Activated T-helper 1 cell treated with anti-CD3 and anti-CD28 coated beads, Interleukin-12 subunit alpha, Interleukin-12 subunit beta, Interleukin-2, Interleukin-4 antibody, amounts not matched to agents 30 ng/mL and 10 ng/mL and 1 ng/mL, durations not matched to agents 14 hours and 24 hours and 36 hours (primary cell): ENCODE results near the gene SSUH2. TPM values are rescaled to one million over a fixed set of nuclear protein-coding genes. Genes with fewer than 3 reads are reported as not detected.

Experiments used
- DNase-seq: peaks from one replicate; pipeline ENCODE4 v3.0.0; 2021; ENCODE audit warnings: low spot score
- H3K27ac Mint-ChIP-seq: one replicate; pipeline ENCODE4 v1.8.0; 2021; ENCODE audit warnings: mild to moderate bottlenecking, mixed read lengths
- H3K27me3 Mint-ChIP-seq: one replicate; pipeline ENCODE4 v1.8.0; 2022; ENCODE audit warnings: mild to moderate bottlenecking, moderate library complexity, mixed read lengths; ENCODE audit not compliant: insufficient read depth
- H3K36me3 Mint-ChIP-seq: one replicate; pipeline ENCODE4 v1.8.0; 2021; ENCODE audit warnings: low read depth, mixed read lengths
- H3K4me1 Mint-ChIP-seq: one replicate; pipeline ENCODE4 v1.8.0; 2021; ENCODE audit warnings: low read depth, mixed read lengths
- H3K4me3 Mint-ChIP-seq: one replicate; pipeline ENCODE4 v1.8.0; 2021; ENCODE audit warnings: mild to moderate bottlenecking, moderate library complexity, mixed read lengths
- H3K9me3 Mint-ChIP-seq: one replicate; pipeline ENCODE4 v1.8.0; 2021; ENCODE audit warnings: mixed read lengths
- intact Hi-C: fragments of 100-400 bp; cut with micrococcal nuclease; formaldehyde crosslinking; loops from one replicate; pipeline ENCODE4 v1.15.1; 2024
- total RNA-seq: library from RNA; stranded (reverse); gene quantifications from 2 replicates; pipeline ENCODE4 v1.2.3, GENCODE V29; 2022

Gene SSUH2
- total RNA-seq, 1 donor from 2014 or later: not detected

DNA sequence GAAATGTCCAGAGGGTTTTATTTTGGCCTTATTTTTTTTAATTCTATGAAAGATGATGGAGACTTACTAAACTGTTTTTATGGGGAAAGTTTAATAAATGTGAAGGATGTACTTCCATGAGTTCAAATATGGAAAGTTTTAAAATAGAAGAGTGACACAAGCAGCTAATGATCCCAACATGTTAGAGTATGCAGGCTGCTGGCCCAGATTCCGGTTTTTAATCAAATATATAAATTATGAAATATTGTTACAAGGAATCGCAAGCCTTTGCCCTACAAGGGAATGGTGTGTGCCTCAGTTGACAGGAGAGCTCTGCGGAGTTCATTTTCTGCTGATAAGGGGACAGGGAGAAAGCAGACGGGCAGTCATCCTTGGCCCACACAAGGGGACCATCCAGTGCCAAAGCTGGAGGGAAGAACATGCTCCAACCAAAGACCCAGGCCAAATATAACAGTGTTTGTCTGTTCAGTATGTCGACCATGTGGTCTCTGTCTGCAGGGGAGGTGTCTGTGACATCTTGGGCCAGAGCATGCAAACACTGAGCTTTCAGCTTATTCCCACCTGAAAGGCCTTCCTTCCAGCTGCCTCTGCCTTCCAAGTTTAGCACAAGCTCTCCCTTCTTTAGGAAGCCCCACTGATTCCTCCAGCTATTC, 69.8 kb downstream of the SSUH2 start:
- intact Hi-C loops: no loop called here
- Mint-ChIP-seq H3K4me1 (no peaks in the 10 kb centered on the region), H3K36me3 (no peaks in the 10 kb centered on the region), H3K4me3 (no peak overlapping the region), H3K27me3 (no peaks in the 10 kb centered on the region), H3K27ac (no peak overlapping the region), H3K9me3 (no peaks in the 10 kb centered on the region)
- no peak for DNase-seq

DNA sequence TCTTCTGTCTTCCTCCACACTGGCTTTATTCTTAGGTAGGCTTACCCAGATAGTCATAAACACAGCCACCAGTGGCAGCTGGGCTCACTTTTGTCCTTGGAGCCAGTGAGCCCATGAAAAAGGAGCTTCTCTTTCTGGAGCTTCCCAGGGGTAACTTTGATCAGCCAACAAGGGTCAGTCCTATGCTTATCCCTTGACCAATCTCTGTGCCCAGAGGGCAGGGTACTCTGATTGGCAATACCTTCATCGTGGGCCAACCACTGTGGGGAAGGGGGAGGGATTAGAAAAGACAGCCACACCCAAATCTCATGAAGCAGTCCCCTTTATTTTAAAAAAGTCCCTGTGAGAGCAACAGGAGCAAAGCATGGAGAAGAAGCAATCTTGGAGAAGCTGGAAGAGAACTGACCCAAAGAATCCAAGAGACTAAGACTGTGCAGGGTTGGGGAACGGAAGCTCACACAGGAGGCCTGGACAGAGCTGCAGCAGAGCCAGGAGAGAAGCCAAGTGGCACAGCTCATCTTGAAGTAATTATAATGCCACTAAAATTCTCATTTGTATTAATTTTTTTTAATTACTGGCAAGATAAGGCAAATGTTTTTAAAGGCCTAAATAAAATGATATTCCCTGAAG, 70.4 kb downstream of the SSUH2 start:
- no peaks in the 10 kb centered on the region for H3K27me3 Mint-ChIP-seq

DNA sequence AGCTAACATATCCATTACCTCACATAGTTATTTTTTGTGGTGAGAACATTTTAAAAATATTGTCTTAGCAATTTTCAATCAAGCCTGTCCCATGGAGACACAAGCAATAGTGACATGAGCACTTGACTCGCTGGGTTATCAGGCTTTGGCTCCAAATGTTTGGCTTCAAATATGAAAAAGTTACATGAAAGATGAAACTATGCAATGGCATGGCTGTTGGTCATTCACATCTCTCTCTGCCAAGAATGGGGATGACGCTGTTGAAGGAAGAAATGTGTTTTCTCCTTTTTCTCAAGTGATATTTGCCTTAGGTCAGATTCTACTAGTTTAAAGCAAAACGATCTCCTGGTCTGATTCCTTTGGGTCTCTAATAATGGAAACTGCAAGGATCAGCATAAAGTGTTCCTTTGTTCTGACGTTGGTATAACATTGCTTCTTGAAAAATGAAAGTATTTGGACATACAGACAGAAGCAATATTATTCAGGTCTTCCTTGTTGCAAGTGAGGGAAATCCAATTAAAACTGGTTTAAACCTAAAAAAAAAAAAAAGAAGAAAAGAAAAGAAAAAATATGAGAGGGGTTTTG, 71.2 kb downstream of the SSUH2 start:
- Mint-ChIP-seq H3K9me3 (no peaks in the 10 kb centered on the region), H3K4me3 (no peak overlapping the region), H3K4me1 (no peaks in the 10 kb centered on the region), H3K27ac (no peak overlapping the region), H3K27me3 (no peaks in the 10 kb centered on the region), H3K36me3 (no peaks in the 10 kb centered on the region)
- no peak for DNase-seq
- intact Hi-C loops: no loop called here

More for the DNA sequence above, 70.4 kb downstream of the SSUH2 start:
- no peaks in the 10 kb centered on the region for H3K4me1 Mint-ChIP-seq
- H3K9me3 Mint-ChIP-seq: no peaks in the 10 kb centered on the region
- no peaks in the 10 kb centered on the region for H3K36me3 Mint-ChIP-seq
- no peak overlapping the region for H3K4me3 Mint-ChIP-seq
- DNase-seq: no peak
- intact Hi-C loops: no loop called here
- no peak overlapping the region for H3K27ac Mint-ChIP-seq

DNA sequence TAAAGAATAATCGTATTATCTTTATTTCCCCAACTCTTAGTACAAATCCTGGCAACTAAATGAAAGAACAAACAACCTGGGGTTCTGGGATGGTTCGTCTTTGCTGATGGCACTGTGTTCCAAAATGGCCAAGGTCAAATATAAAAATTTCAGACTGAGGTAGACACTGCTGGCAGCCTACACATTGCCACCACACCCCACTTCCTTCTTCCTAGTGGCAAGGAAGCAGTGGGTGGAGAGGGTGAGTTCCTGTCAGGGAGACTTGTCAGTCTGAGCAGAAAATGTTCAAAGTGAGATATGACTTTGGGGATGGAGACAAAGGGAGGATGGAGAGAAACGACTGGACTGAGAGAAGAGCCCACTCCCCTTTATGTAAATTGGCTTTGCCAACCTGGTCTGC, 73.3 kb downstream of the SSUH2 start:
- Mint-ChIP-seq H3K4me3 (no peak overlapping the region), H3K27me3 (no peaks in the 10 kb centered on the region), H3K9me3 (no peaks in the 10 kb centered on the region), H3K36me3 (no peaks in the 10 kb centered on the region), H3K4me1 (no peaks in the 10 kb centered on the region), H3K27ac (no peak overlapping the region)
- intact Hi-C loops: no loop called here
- DNase-seq: no peak

Other genes with a start within 250 kb of the SSUH2 start
- gene LMCD1, start 143.0 kb downstream of the SSUH2 start, total RNA-seq: 0.52 and 0.83 TPM in 2 replicates
- gene CAV3, start 89.0 kb upstream of the SSUH2 start, total RNA-seq: not detected in 2 replicates
- 1.0 and 1.2 TPM in 2 replicates for gene OXTR, start 124.8 kb upstream of the SSUH2 start, total RNA-seq